Mesenteric fat pad (tissue), 1 donor: ENCODE data around the gene CACNA1S. TPM values are rescaled to one million over a fixed set of nuclear protein-coding genes. Genes with fewer than 3 reads are reported as not detected.

Experiments
- DNase-seq: peaks from one replicate; pipeline ENCODE4 v3.0.0-alpha.2; 2020; ENCODE audit warnings: low spot score
- total RNA-seq: library from RNA; stranded (reverse); fragmentation: NEBNext Ultra II Directional; extraction: Animal tissue kit (Norgen Biotek cat#: 25700); gene quantifications from one replicate; pipeline ENCODE4 v1.2.1, GENCODE V29; 2021
- donor health status: DM: yes; HTN: yes; CAD: no.

Gene CACNA1S
- total RNA-seq, 1 donor from 2014 or later = not detected

- no peak for DNase-seq
Observed at GRCh38 chr1:201140235-201140940, 28.2 kb upstream of the CACNA1S start.

- DNase-seq = no peak
Observed at GRCh38 chr1:201139756-201140155, 27.5 kb upstream of the CACNA1S start.

- DNase-seq = no peak
Observed at GRCh38 chr1:201139306-201139705, 27.1 kb upstream of the CACNA1S start.

DNA sequence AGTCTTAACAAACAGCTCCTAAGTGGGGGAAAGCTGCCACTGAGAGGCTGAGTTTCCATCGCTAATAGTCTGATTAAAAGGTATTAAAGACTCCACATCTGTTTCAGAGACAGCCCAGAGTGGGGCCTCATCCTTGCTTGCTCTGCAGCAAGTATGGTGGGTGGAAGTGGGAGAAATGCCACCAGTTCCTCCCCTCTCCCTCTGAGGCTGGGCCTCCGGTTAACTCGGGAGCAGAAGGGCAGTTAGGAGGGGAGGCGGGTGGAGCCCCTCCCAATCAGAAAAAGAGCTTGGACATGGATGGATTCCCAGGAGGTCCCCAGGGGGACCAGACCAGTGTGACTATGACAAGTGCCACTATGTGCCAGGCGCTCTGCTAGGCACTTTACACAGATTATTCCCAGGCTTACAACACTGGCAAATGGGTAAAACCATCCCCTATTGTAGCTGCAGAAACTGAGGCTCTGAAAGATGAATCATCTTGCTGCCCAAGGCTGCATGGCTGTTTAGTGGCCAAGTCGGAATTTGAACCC lies 26.1 kb upstream of the CACNA1S start:
- DNase-seq = no peak

DNA sequence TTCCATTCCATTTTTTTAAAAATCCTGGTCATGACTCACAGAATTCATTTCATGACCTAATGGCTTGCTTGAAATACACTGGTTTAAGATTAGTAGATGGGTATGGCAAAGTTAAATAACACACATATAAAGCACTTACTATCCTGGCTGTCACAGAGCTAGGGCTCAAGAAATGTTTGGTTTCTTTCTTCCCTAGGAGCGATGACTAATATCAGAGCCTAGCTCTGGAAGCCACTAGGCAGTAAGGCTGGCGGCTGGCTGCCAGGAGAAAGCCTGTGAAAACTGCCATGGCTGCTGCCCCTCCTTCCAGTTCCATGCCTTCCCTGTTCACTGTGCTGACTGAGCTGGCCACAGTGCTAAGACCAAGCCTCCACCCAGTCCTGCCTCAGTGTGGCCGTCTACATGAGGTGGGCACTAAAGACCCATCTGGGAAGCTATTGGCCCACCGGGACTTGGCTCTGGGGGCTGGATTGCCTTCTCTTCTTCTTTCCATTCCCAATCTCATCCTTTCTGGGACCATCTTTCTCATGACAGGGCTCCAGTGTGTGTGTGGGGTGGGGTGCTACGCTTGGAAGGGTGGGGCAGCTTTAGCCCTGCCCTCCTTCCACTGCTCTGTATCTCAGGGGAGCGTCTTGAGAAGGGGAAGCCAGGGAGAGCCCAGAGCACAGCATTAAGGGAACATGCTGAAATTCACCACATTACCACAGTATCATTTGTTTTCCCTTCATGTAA lies 25.5 kb upstream of the CACNA1S start:
- no peak for DNase-seq

- DNase-seq = no peak
Observed at GRCh38 chr1:201137024-201137392, 24.8 kb upstream of the CACNA1S start.

- DNase-seq = no peak
Observed at GRCh38 chr1:201136355-201137023, 24.3 kb upstream of the CACNA1S start.

GRCh38 chr1:201134405-201134804 lies 22.2 kb upstream of the CACNA1S start:
- no peak for DNase-seq

- no peak for DNase-seq
Observed at GRCh38 chr1:201131398-201131797, 19.2 kb upstream of the CACNA1S start.

DNA sequence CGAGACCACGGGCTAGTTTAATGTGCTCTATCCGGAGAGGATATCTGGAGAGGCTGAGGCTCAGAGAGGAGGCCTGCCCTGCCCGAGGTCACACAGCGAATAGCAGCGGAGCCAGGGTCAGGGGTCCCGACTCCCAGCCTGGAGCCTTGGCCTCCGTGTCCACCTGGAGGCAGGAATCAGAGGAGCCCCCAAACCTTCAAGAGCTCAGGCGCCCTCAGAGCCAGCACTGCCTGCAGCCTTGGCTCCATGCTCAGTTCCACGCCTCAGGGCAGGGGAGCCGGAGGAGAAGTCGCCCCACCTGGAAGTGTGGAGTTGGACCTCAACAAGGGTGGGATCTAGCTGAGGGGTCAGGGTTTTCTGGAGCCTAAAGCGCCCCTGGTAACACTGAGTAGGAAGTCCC lies 16.7 kb upstream of the CACNA1S start:
- no peak for DNase-seq

- DNase-seq = no peak
Observed at GRCh38 chr1:201128476-201128875, 16.2 kb upstream of the CACNA1S start.

- no peak for DNase-seq
Observed at GRCh38 chr1:201127755-201128455, 15.7 kb upstream of the CACNA1S start.

- no peak for DNase-seq
Observed at GRCh38 chr1:201126832-201127754, 14.9 kb upstream of the CACNA1S start, which contains the start of gene ASCL5. Gene ASCL5 (minus strand): TSS chr1:201127184. CDS start chr1:201115372, 11,812 bp downstream.

DNA sequence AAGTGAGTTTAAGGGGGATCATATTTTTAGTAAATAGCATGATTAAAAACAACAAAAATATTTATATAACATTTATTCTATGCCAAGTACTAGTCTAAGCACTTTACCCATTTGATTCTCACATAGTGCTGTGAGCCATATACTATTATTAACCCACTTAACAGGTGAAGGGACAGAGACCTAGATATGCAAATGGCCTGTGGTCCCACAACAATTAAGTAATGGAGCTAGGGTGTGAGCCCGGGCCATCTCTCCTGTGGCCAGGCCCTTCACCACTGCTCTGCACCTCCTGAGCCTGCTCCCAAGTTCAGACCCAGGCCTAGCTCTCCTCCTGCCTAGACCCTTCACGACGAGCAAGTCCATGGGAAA lies 14.2 kb upstream of the CACNA1S start:
- no peak for DNase-seq

DNA sequence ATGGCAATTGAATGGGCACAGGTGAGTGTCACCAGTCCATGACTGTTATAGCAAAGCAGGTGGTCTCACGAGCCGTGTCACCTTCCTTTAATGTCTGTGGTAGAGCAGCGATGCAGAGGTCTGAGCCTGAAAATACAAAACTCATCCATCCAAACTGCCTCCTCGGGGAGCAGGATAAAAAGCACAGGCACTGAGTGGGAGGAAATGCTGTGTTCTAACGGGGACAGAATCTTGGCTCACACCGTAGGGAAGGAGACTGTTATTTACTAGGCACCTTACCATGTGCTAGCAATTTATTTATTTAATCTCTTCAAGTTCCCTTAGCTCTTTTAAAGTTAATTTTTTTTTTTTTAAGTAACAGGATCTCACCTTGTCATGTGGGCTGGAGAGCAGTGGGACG lies 13.6 kb upstream of the CACNA1S start:
- no peak for DNase-seq

DNA sequence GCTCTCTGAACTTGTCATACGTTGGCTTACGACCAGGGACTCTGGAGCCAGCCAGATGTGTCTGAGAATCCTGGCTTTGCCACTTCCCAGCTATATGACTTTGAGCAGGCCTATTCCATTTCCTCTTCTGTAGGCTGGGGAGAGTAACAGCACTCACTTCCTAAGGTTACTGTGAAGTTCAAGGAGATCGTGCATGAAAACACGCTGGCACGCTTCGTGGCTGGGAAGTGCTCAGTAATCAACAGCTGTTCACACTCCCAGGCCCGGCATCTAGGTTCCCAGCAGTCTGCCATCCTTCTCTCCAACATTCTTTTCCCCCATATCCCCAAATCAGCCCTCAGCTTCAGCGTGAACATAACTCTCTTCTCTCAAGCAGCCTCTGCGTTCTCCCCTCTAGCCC lies 12.8 kb upstream of the CACNA1S start:
- no peak for DNase-seq

DNA sequence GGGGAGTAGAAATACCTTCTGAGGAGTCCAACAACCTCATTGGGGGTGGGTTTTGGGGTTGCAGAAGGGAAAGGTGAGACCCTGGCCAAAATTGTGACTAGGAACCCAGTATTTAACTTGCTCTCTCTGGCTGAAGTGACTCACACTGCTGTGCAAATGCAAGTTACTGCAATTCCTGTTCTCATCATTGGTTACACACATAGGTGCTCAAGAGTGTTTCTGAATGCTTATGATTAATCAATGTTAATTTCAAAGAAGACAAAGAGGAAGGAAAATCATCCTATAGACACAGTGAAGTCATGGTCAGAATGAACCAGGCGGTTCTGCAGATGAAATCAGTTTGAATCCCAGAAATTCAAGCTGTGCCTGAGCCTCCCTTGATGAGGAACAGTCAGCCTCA lies 11.6 kb upstream of the CACNA1S start:
- no peak for DNase-seq

DNA sequence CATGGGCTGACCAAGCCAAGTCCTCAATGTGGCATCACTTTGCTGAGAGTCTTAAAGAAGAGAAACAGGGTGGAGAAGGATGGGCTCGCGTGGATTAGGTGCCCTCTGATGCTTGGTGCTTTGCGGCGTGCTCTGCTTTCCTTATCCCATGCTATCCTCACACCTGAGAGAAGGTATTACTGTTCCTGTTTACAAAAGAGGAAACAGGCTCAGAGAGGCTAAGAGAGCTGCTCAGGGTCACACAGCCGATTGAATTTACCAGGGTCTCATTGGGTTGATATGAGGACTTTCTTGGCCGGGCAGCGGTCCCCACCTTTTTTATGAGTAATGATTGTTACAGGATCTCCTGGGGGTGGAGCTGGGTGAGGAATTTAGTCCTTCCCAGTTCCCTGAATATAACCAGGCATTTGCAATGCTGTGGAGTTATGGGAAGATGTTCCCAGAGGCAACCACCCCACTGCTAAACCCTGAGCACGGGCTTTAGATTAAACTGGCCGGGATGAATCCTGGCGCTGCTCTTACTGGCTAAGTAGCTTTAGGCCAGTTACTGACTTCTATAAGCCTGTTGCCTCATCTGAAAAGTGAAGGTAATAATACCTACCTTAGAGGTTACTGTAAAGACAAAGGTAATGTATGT lies 10.2 kb upstream of the CACNA1S start:
- no peak for DNase-seq

GRCh38 chr1:201119206-201120197 lies 7.3 kb upstream of the CACNA1S start:
- no peak for DNase-seq
